Lower lobe of right lung (tissue), 2 donors: Measurements from ENCODE around the gene NRP2. TPM values are rescaled to one million over a fixed set of nuclear protein-coding genes. Genes with fewer than 3 reads are reported as not detected.
A peak's percentile ranks its signal among the peaks of the same experiment; 100 is the strongest.

Experiments
- ATAC-seq, 2 donors: fragments of 200-7000 bp; cut with Tn5 transposase; one replicate each; pipeline ENCODE4 v1.9.1; 2020 to 2022; ENCODE audit warnings: mild to moderate bottlenecking in 2 of 2, moderate library complexity in 2 of 2
- DNase-seq: peaks from one replicate; pipeline ENCODE4 v3.0.0-alpha.2; 2020
- H3K27ac ChIP-seq: fragments of 200-600 bp; one replicate; pipeline ENCODE4 v1.8.0; 2022
- H3K27me3 ChIP-seq: fragments of 200-600 bp; one replicate; pipeline ENCODE4 v1.8.0; 2022; ENCODE audit warnings: low read depth
- H3K36me3 ChIP-seq: fragments of 200-600 bp; one replicate; pipeline ENCODE4 v1.8.0; 2022; ENCODE audit warnings: mild to moderate bottlenecking
- H3K4me1 ChIP-seq: fragments of 200-600 bp; one replicate; pipeline ENCODE4 v1.8.0; 2022
- H3K4me3 ChIP-seq: fragments of 200-600 bp; one replicate; pipeline ENCODE4 v1.8.0; 2022; ENCODE audit warnings: mild to moderate bottlenecking
- H3K9me3 ChIP-seq: fragments of 200-600 bp; one replicate; pipeline ENCODE4 v1.8.0; 2022
- CTCF ChIP-seq: fragments of 200-600 bp; IDR thresholded peaks from one replicate; pipeline ENCODE4 v1.8.0; 2022; ENCODE audit warnings: antibody characterized with exemption, mild to moderate bottlenecking
- intact Hi-C: fragments of 100-400 bp; cut with DNase I; formaldehyde crosslinking; loops from one replicate; pipeline ENCODE4 v1.11.0; 2022
- total RNA-seq: library from RNA; stranded (reverse); fragmentation: NEBNext Ultra II Directional; extraction: Animal tissue kit (Norgen Biotek cat#: 25700); gene quantifications from one replicate; pipeline ENCODE4 v1.2.1, GENCODE V29; 2021
- donor health status: DM: no; HTN: yes; CAD: no; lungs with severe emphysema.

The NRP2 gene
- total RNA-seq, 1 donor from 2014 or later = 67.5 TPM

GRCh38 chr2:205782941-205783340 lies 100.6 kb downstream of the NRP2 start:
- H3K27me3 ChIP-seq = no peaks in the 10 kb centered on the region
- intact Hi-C loops = no loop called here

GRCh38 chr2:205783872-205784499 lies 101.7 kb downstream of the NRP2 start:
- H3K27me3 ChIP-seq = no peaks in the 10 kb centered on the region
- DNase-seq (no peak), ATAC-seq (no peak)
- TF ChIP-seq CTCF = no peak
- H3K36me3 ChIP-seq = no peaks in the 10 kb centered on the region
- H3K9me3 ChIP-seq = no peaks in the 10 kb centered on the region
- intact Hi-C loops = no loop called here
- H3K27ac ChIP-seq = no peak overlapping the region
- H3K4me3 ChIP-seq = no peak overlapping the region
- H3K4me1 ChIP-seq = peaks cover 38% of the 10 kb centered on the region

More at GRCh38 chr2:205782941-205783340, 100.6 kb downstream of the NRP2 start:
- H3K36me3 ChIP-seq = no peaks in the 10 kb centered on the region
- ATAC-seq = no peak
- no peak overlapping the region for H3K4me3 ChIP-seq
- no peak for DNase-seq
- H3K9me3 ChIP-seq = no peaks in the 10 kb centered on the region
- H3K27ac ChIP-seq = no peak overlapping the region
- H3K4me1 ChIP-seq = peaks cover 38% of the 10 kb centered on the region
- TF ChIP-seq CTCF = no peak

- Histone ChIP-seq H3K36me3 (no peaks in the 10 kb centered on the region), H3K4me1 (peaks cover 38% of the 10 kb centered on the region), H3K4me3 (no peak overlapping the region), H3K27ac (peak overlapping the region; percentile 74), H3K9me3 (no peaks in the 10 kb centered on the region), H3K27me3 (no peaks in the 10 kb centered on the region)
- ATAC-seq = peak; percentile 63 to 71
- TF ChIP-seq CTCF = no peak
- intact Hi-C loops = no loop called here
- no peak for DNase-seq
Observed at GRCh38 chr2:205785507-205786260, 103.4 kb downstream of the NRP2 start.

- no peaks in the 10 kb centered on the region for H3K9me3 ChIP-seq
- H3K36me3 ChIP-seq = no peaks in the 10 kb centered on the region
- intact Hi-C loops = no loop called here
- no peak overlapping the region for H3K4me3 ChIP-seq
- no peak for DNase-seq
- peaks cover 28% of the 10 kb centered on the region for H3K4me1 ChIP-seq
- TF ChIP-seq CTCF = no peak
- peak overlapping the region; percentile 74 for H3K27ac ChIP-seq
- peak; percentile 56 to 63 for ATAC-seq
- no peaks in the 10 kb centered on the region for H3K27me3 ChIP-seq
Observed at GRCh38 chr2:205786976-205787375, 104.7 kb downstream of the NRP2 start.

GRCh38 chr2:205787761-205788160 lies 105.5 kb downstream of the NRP2 start:
- peak overlapping the region; percentile 32 for H3K27ac ChIP-seq
- H3K4me3 ChIP-seq = no peak overlapping the region
- peak; percentile 86 to 88 for ATAC-seq
- no peaks in the 10 kb centered on the region for H3K9me3 ChIP-seq
- peaks cover 28% of the 10 kb centered on the region for H3K4me1 ChIP-seq
- H3K36me3 ChIP-seq = no peaks in the 10 kb centered on the region
- TF ChIP-seq CTCF = no peak
- DNase-seq = no peak
- intact Hi-C loops = no loop called here
- H3K27me3 ChIP-seq = no peaks in the 10 kb centered on the region
